Gastroesophageal sphincter (tissue), 4 donors: Measurements from ENCODE around the gene MYL12A. TPM values are rescaled to one million over a fixed set of nuclear protein-coding genes. Genes with fewer than 3 reads are reported as not detected.

Experiments
- ATAC-seq: fragments of 150-250 bp; one replicate; pipeline ENCODE4 v1.9.1; 2016; ENCODE audit warnings: mild to moderate bottlenecking, moderate library complexity
- H3K27ac ChIP-seq, 4 donors: fragments of 200-600 bp; sonication (generic) in 3 of 4; 1 replicate in 3 of 4; 2 replicates in 1 of 4; pipeline ENCODE4 v1.5.1; 2016 to 2019
- H3K27me3 ChIP-seq: fragments of 200-600 bp; sonication (generic); one replicate; pipeline ENCODE4 v1.5.1; 2019
- H3K36me3 ChIP-seq, 2 donors: fragments of 200-600 bp; sonication (generic); one replicate each; pipeline ENCODE4 v1.5.1; 2019; ENCODE audit warnings: control low read depth in 1 of 2
- H3K4me1 ChIP-seq, 3 donors: fragments of 200-600 bp; sonication (generic); 1 replicate in 2 of 3; 2 replicates in 1 of 3; pipeline ENCODE4 v1.5.1; 2016 to 2019; ENCODE audit warnings: control low read depth in 2 of 3
- H3K4me3 ChIP-seq, 2 donors: fragments of 200-600 bp; sonication (generic); one replicate each; pipeline ENCODE4 v1.5.1; 2019; ENCODE audit warnings: mild to moderate bottlenecking in 1 of 2, moderate library complexity in 1 of 2
- H3K9me3 ChIP-seq, 3 donors: fragments of 200-600 bp; sonication (generic); one replicate each; pipeline ENCODE4 v1.5.1; 2017 to 2019; ENCODE audit warnings: control low read depth in 2 of 3
- EP300 ChIP-seq: sonication (generic); formaldehyde crosslinking; IDR thresholded peaks from one replicate; pipeline ENCODE4 v1.6.1; 2017; ENCODE audit warnings: antibody characterized with exemption, mild to moderate bottlenecking
- POLR2A ChIP-seq, 2 donors: fragments of 450-650 bp; IDR thresholded peaks; one replicate each; pipeline ENCODE4 v1.6.1; 2017; ENCODE audit warnings: antibody characterized with exemption in 2 of 2, mild to moderate bottlenecking in 2 of 2, moderate library complexity in 1 of 2
- POLR2AphosphoS5 ChIP-seq: sonication (generic); formaldehyde crosslinking; IDR thresholded peaks from one replicate; pipeline ENCODE4 v1.6.1; 2017; ENCODE audit warnings: antibody characterized with exemption
- WGBS, 2 donors: methylation state at CpG; one replicate each; pipeline ENCODE4 v1.1.5; 2018; ENCODE audit warnings: low coverage in 1 of 2; 5-methylcytosine and 5-hydroxymethylcytosine counted together
- total RNA-seq, 4 donors: library from RNA; depleted of rRNA; stranded (reverse); fragments of >200 nt; gene quantifications; one replicate each; pipeline ENCODE4 v1.1.0, GENCODE V29; 2016
- TF ChIP-seq, protein P1 (sequence below), 4 experiments: fragments of 200-600 bp in 2 of 4; fragments of 450-650 bp in 2 of 4; sonication (generic) in 1 of 4; IDR thresholded peaks; one replicate each; pipeline ENCODE4 v1.5.1; 2017 to 2019; ENCODE audit warnings: antibody characterized with exemption in 4 of 4, mild to moderate bottlenecking in 2 of 4, moderate library complexity in 2 of 4

The MYL12A gene
- total RNA-seq, 4 donors from 2014 or later: 193 to 582 (median 307) TPM

GRCh38 chr18:3245853-3246634 lies 1.6 kb upstream of the MYL12A start:
- no peaks in the 10 kb centered on the region for H3K27me3 ChIP-seq
- peak overlapping the region; percentile 93 to 97 for H3K4me3 ChIP-seq
- TF ChIP-seq EP300 (no peak), POLR2AphosphoS5 (peak; percentile 16)
- TF ChIP-seq, protein P1, sequence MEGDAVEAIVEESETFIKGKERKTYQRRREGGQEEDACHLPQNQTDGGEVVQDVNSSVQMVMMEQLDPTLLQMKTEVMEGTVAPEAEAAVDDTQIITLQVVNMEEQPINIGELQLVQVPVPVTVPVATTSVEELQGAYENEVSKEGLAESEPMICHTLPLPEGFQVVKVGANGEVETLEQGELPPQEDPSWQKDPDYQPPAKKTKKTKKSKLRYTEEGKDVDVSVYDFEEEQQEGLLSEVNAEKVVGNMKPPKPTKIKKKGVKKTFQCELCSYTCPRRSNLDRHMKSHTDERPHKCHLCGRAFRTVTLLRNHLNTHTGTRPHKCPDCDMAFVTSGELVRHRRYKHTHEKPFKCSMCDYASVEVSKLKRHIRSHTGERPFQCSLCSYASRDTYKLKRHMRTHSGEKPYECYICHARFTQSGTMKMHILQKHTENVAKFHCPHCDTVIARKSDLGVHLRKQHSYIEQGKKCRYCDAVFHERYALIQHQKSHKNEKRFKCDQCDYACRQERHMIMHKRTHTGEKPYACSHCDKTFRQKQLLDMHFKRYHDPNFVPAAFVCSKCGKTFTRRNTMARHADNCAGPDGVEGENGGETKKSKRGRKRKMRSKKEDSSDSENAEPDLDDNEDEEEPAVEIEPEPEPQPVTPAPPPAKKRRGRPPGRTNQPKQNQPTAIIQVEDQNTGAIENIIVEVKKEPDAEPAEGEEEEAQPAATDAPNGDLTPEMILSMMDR (IDR thresholded peaks at IDR 0.05): peak; percentile 88 to 98 (median 97)
- H3K36me3 ChIP-seq: peaks cover 0 to 8% of the 10 kb centered on the region in 2 donors
- ATAC-seq: peak; percentile 69
- H3K4me1 ChIP-seq: peaks cover 2 to 56% (median 5%) of the 10 kb centered on the region in 3 donors
- no peaks in the 10 kb centered on the region for H3K9me3 ChIP-seq
- 12 to 13% methylated on average over 26 to 28 of the region's 29 CpGs for WGBS, 2 donors
- peak overlapping the region; percentile 96 to 100 (median 100) for H3K27ac ChIP-seq

GRCh38 chr18:3246635-3247239 lies 864 bp upstream of the MYL12A start:
- TF ChIP-seq POLR2A (IDR thresholded peaks at IDR 0.05) (no peak), POLR2AphosphoS5 (no peak), EP300 (no peak)
- TF ChIP-seq, protein P1 (IDR thresholded peaks at IDR 0.05): no peak
- Histone ChIP-seq H3K27me3 (no peaks in the 10 kb centered on the region), H3K9me3 (no peaks in the 10 kb centered on the region), H3K27ac (peak overlapping the region; percentile 96 to 100 (median 100)), H3K4me3 (peak overlapping the region; percentile 93 to 97), H3K4me1 (peaks cover 5 to 62% (median 6%) of the 10 kb centered on the region in 3 donors), H3K36me3 (peaks cover 0 to 8% of the 10 kb centered on the region in 2 donors)
- 44 to 72% methylated on average over 5 to 19 of the region's 23 CpGs for WGBS, 2 donors
- ATAC-seq: no peak

DNA sequence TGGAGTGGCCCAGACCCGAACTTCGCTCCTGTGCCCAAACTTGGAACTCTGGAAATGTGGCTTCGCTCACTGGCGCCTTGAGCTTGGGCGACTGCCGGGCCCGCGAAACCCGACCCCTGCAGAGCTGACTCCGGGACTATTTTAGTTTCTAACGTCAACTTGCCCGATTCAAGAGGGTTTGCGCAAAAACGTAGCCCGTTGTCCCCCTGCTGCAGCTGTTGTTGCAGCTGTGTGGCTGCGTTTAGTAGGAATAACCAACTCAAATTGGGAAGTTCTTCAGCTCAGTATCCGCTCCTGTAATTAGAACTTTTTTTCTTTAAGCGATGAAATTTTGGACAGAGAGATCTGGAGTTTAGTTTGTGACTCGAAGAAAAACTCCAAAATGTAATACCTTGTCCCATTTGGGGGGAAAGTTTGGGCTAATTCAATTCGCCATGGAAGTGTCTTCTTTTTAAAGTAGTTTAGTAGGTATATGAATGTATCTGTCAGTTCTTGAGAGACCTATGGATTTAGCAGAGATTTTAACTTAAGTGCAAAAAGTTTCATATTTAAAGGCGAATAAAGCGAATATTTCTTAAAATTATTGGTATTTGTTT lies 559 bp downstream of the MYL12A start:
- Histone ChIP-seq H3K4me3 (peak overlapping the region; percentile 93 to 97), H3K36me3 (peaks cover 0 to 11% of the 10 kb centered on the region in 2 donors), H3K27ac (peak overlapping the region; percentile 96 to 100 (median 100)), H3K4me1 (peaks cover 5 to 77% (median 8%) of the 10 kb centered on the region in 3 donors), H3K27me3 (no peaks in the 10 kb centered on the region), H3K9me3 (no peaks in the 10 kb centered on the region)
- ATAC-seq: peak; percentile 7
- TF ChIP-seq EP300: no peak
- TF ChIP-seq POLR2AphosphoS5: no peak
- TF ChIP-seq, protein P1 (IDR thresholded peaks at IDR 0.05): no peak
- no peak for TF ChIP-seq POLR2A (IDR thresholded peaks at IDR 0.05)
- 0% methylated on average over 5 to 14 of the region's 22 CpGs for WGBS, 2 donors

GRCh38 chr18:3248658-3249359 lies 1.2 kb downstream of the MYL12A start:
- Histone ChIP-seq H3K27me3 (no peaks in the 10 kb centered on the region), H3K4me3 (peak overlapping the region; percentile 93 to 97), H3K27ac (peak overlapping the region; percentile 96 to 100 (median 100)), H3K36me3 (peaks cover 2 to 17% of the 10 kb centered on the region in 2 donors), H3K4me1 (peaks cover 5 to 83% (median 8%) of the 10 kb centered on the region in 3 donors), H3K9me3 (no peaks in the 10 kb centered on the region)
- WGBS, 2 donors: 12 to 13% methylated on average over 8 to 9 of the region's 9 CpGs
- ATAC-seq: no peak
- TF ChIP-seq EP300 (no peak), POLR2AphosphoS5 (peak; percentile 73)
